Right cardiac atrium (tissue), 5 donors: ENCODE data around the gene NUAK1. TPM values are rescaled to one million over a fixed set of nuclear protein-coding genes. Genes with fewer than 3 reads are reported as not detected.

ENCODE experiments used
- ATAC-seq, 2 donors: fragments of 200-7000 bp; cut with Tn5 transposase; one replicate each; pipeline versions ENCODE4 v1.8.0 to v1.9.1; 2020; ENCODE audit warnings: moderate library complexity in 2 of 2, mild to moderate bottlenecking in 1 of 2
- DNase-seq, 3 donors: peaks; one replicate each; pipeline ENCODE4 v3.0.0-alpha.2; 2020
- H3K27ac ChIP-seq: one replicate; pipeline ENCODE4 v1.5.1; 2013; ENCODE audit warnings: mild to moderate bottlenecking, low read length, control low read depth, moderate library complexity
- H3K27me3 ChIP-seq: one replicate; pipeline ENCODE4 v1.6.1; 2013; ENCODE audit not compliant: control insufficient read depth, insufficient read depth
- H3K4me1 ChIP-seq: one replicate; pipeline ENCODE4 v1.6.1; 2013; ENCODE audit warnings: low read length; ENCODE audit not compliant: control insufficient read depth, insufficient read depth
- H3K4me3 ChIP-seq: one replicate; pipeline ENCODE4 v1.5.1; 2013; ENCODE audit warnings: low read length, control low read depth
- H3K9me3 ChIP-seq: one replicate; pipeline ENCODE4 v1.6.1; 2013; ENCODE audit warnings: low read length; ENCODE audit not compliant: control insufficient read depth
- WGBS: extraction: QIAGEN DNeasy Blood & Tissue Kit; methylation state at CpG from one replicate; pipeline ENCODE4 v1.1.7; 2013; 5-methylcytosine and 5-hydroxymethylcytosine counted together
- intact Hi-C, 4 donors: fragments of 100-400 bp; cut with DNase I; formaldehyde crosslinking; loops; one replicate each; pipeline versions ENCODE4 v1.11.0 to v1.14.0; 2022 to 2023
- polyA plus RNA-seq: library from polyadenylated mRNA; stranded (reverse); fragments of 200-250 nt; gene quantifications from one replicate; pipeline ENCODE4 v1.2.3, GENCODE V29; 2013
- total RNA-seq, 4 donors: library from RNA; stranded (reverse); fragmentation: NEBNext Ultra II Directional; extraction: Animal tissue kit (Norgen Biotek cat#: 25700); gene quantifications; one replicate each; pipeline ENCODE4 v1.2.1, GENCODE V29; 2021
- donor health status: healthy with polysubstance abuse.
- donor health status: DM: no; HTN: yes; CAD: no.
- donor health status: DM: no; HTN: no; CAD: no.
- donor health status: DM: no; HTN: yes; CAD: no; lungs with severe emphysema.
- donor health status: DM: yes; HTN: yes; CAD: no.

NUAK1 gene
- total and polyA plus RNA-seq, 5 donors: 10.0 to 30.2 (median 22.6) TPM

GRCh38 chr12:106039646-106040404, 98.9 kb downstream of the NUAK1 start:
- 95% methylated on average over 2 of the region's 2 CpGs for WGBS
- intact Hi-C loops: no loop called here
- Histone ChIP-seq H3K9me3 (no peaks in the 10 kb centered on the region), H3K27me3 (no peaks in the 10 kb centered on the region), H3K4me1 (no peaks in the 10 kb centered on the region), H3K4me3 (no peak overlapping the region), H3K27ac (no peak overlapping the region)
- ATAC-seq (no peak), DNase-seq (no peak)

GRCh38 chr12:106039242-106039641, 99.5 kb downstream of the NUAK1 start:
- H3K4me1 ChIP-seq: no peaks in the 10 kb centered on the region
- no peaks in the 10 kb centered on the region for H3K27me3 ChIP-seq
- no peak overlapping the region for H3K4me3 ChIP-seq
- intact Hi-C loops: no loop called here
- no peak for ATAC-seq
- H3K9me3 ChIP-seq: no peaks in the 10 kb centered on the region
- H3K27ac ChIP-seq: no peak overlapping the region
- DNase-seq: no peak
- 95% methylated on average over 6 of the region's 6 CpGs for WGBS

- no peak overlapping the region for H3K27ac ChIP-seq
- ATAC-seq: no peak
- WGBS: 67% methylated on average over 4 of the region's 4 CpGs
- intact Hi-C loops: no loop called here
- no peaks in the 10 kb centered on the region for H3K27me3 ChIP-seq
- no peak for DNase-seq
- no peaks in the 10 kb centered on the region for H3K4me1 ChIP-seq
- H3K9me3 ChIP-seq: no peaks in the 10 kb centered on the region
- no peak overlapping the region for H3K4me3 ChIP-seq
These were observed 101.0 kb downstream of the NUAK1 start for GRCh38 chr12:106037524-106038298.

- H3K4me3 ChIP-seq: no peak overlapping the region
- WGBS: 78% methylated on average over 5 of the region's 5 CpGs
- DNase-seq: no peak
- no peaks in the 10 kb centered on the region for H3K4me1 ChIP-seq
- intact Hi-C loops: no loop called here
- no peak for ATAC-seq
- no peaks in the 10 kb centered on the region for H3K9me3 ChIP-seq
- no peak overlapping the region for H3K27ac ChIP-seq
- H3K27me3 ChIP-seq: no peaks in the 10 kb centered on the region
These were observed 103.3 kb downstream of the NUAK1 start for GRCh38 chr12:106035421-106035820.

- 91% methylated on average over 4 of the region's 4 CpGs for WGBS
- Histone ChIP-seq H3K27ac (no peak overlapping the region), H3K9me3 (no peaks in the 10 kb centered on the region), H3K4me3 (no peak overlapping the region), H3K4me1 (no peaks in the 10 kb centered on the region), H3K27me3 (no peaks in the 10 kb centered on the region)
- intact Hi-C loops: no loop called here
- DNase-seq (no peak), ATAC-seq (no peak)
These were observed 104.4 kb downstream of the NUAK1 start for GRCh38 chr12:106034316-106034715.

- DNase-seq (no peak), ATAC-seq (no peak)
- intact Hi-C loops: no loop called here
- Histone ChIP-seq H3K9me3 (no peaks in the 10 kb centered on the region), H3K4me1 (no peaks in the 10 kb centered on the region), H3K27me3 (no peaks in the 10 kb centered on the region), H3K4me3 (no peak overlapping the region), H3K27ac (no peak overlapping the region)
- 82% methylated on average over 4 of the region's 4 CpGs for WGBS
These were observed 105.5 kb downstream of the NUAK1 start for GRCh38 chr12:106033161-106033675.

GRCh38 chr12:106032623-106032925, 106.2 kb downstream of the NUAK1 start:
- H3K27me3 ChIP-seq: no peaks in the 10 kb centered on the region

GRCh38 chr12:106031761-106032622, 106.8 kb downstream of the NUAK1 start:
- ATAC-seq: no peak
- intact Hi-C loops: no loop called here

More at GRCh38 chr12:106032623-106032925, 106.2 kb downstream of the NUAK1 start:
- ATAC-seq (no peak), DNase-seq (no peak)
- H3K27ac ChIP-seq: no peak overlapping the region
- no peaks in the 10 kb centered on the region for H3K9me3 ChIP-seq
- H3K4me3 ChIP-seq: no peak overlapping the region
- no peaks in the 10 kb centered on the region for H3K4me1 ChIP-seq
- intact Hi-C loops: no loop called here

GRCh38 chr12:106030210-106031071, 108.3 kb downstream of the NUAK1 start:
- peak; percentile 45 to 84 for ATAC-seq
- no peak for DNase-seq
- Histone ChIP-seq H3K4me1 (no peaks in the 10 kb centered on the region), H3K4me3 (no peak overlapping the region), H3K9me3 (no peaks in the 10 kb centered on the region), H3K27me3 (no peaks in the 10 kb centered on the region), H3K27ac (no peak overlapping the region)
- intact Hi-C loops: no loop called here
- WGBS: 27% methylated on average over 12 of the region's 12 CpGs

More at GRCh38 chr12:106031761-106032622, 106.8 kb downstream of the NUAK1 start:
- Histone ChIP-seq H3K27ac (no peak overlapping the region), H3K4me1 (no peaks in the 10 kb centered on the region), H3K4me3 (no peak overlapping the region), H3K27me3 (no peaks in the 10 kb centered on the region), H3K9me3 (no peaks in the 10 kb centered on the region)
- WGBS: 95% methylated on average over 4 of the region's 4 CpGs
- no peak for DNase-seq

GRCh38 chr12:106029532-106029931, 109.2 kb downstream of the NUAK1 start:
- Histone ChIP-seq H3K4me1 (no peaks in the 10 kb centered on the region), H3K27ac (no peak overlapping the region), H3K9me3 (no peaks in the 10 kb centered on the region), H3K27me3 (no peaks in the 10 kb centered on the region), H3K4me3 (no peak overlapping the region)
- 94% methylated on average over 1 of the region's 1 CpG for WGBS
- intact Hi-C loops: no loop called here
- DNase-seq: no peak
- no peak for ATAC-seq
